Measurements from ENCODE around the gene ANKRD53.

DNA sequence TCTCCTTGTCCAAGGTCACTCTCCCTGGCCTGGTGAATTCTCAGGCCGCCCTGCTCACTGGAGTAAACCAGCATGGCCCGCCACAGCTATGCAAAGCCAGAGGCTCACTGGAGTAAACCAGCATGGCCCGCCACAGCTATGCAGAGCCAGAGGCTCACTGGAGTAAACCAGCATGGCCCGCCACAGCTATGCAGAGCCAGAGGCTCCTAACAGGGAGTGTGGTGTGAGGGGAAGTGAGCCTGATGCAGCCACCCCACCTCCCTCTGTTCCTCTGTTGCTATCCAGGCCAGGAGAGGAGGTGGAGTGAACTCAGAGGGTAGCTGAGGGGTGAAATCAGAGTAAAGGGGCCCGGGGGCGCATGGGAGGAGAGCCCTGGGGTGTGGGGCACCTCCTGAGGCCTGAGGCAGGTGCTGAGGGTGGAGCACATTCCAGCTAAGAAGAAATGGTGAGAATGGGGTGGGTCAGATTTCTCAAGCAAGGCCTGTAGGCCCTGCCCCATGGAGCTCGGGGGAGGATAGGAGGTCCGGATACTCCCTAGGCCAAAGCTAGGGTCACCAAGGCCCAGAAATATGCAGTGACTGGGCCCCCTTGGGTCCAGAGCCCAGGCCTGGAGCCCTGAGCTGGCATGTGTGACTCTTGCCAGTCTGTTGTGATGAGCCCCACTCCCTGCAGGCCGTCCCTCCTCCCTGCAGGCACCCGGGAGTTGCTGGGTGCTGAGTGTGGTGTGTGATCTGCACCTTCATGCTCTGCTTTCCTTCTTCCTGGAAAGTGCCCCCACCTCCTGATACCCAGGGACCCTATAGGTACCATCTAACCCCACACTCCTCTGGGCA, 41.2 kb upstream of the ANKRD53 start:
- TF ChIP-seq, protein P1, sequence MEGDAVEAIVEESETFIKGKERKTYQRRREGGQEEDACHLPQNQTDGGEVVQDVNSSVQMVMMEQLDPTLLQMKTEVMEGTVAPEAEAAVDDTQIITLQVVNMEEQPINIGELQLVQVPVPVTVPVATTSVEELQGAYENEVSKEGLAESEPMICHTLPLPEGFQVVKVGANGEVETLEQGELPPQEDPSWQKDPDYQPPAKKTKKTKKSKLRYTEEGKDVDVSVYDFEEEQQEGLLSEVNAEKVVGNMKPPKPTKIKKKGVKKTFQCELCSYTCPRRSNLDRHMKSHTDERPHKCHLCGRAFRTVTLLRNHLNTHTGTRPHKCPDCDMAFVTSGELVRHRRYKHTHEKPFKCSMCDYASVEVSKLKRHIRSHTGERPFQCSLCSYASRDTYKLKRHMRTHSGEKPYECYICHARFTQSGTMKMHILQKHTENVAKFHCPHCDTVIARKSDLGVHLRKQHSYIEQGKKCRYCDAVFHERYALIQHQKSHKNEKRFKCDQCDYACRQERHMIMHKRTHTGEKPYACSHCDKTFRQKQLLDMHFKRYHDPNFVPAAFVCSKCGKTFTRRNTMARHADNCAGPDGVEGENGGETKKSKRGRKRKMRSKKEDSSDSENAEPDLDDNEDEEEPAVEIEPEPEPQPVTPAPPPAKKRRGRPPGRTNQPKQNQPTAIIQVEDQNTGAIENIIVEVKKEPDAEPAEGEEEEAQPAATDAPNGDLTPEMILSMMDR (IDR thresholded peaks at IDR 0.05; ENCODE audit: low read length), result no peak
- no peak for TF ChIP-seq EZH2phosphoT487 (IDR thresholded peaks at IDR 0.05; ENCODE audit: low read length)
- TF ChIP-seq EZH2 (optimal IDR thresholded peaks at IDR 0.05; ENCODE audit: low read depth, low read length), result no peak

Data from MM.1S (cell line).